IPS-NIHi11 (cell line): Measurements from ENCODE around the gene DPY19L3.
"Not testable (repeated sequence)": the region's sequence is repeated elsewhere in the genome, so short reads cannot be mapped to it uniquely, and the experiment has no call there.

Experiments used
- DNase-seq: peaks from one replicate; pipeline ENCODE4 v3.0.0; 2012; ENCODE audit warnings: mixed read lengths, low spot score

DPY19L3 gene

GRCh38 chr19:32396046-32396652 lies 9.4 kb upstream of the DPY19L3 start:
- DNase-seq: no peak

GRCh38 chr19:32397671-32398101 lies 7.9 kb upstream of the DPY19L3 start:
- DNase-seq: no peak

GRCh38 chr19:32401992-32402391 lies 3.6 kb upstream of the DPY19L3 start:
- DNase-seq: no peak

GRCh38 chr19:32403291-32403995 lies 2.1 kb upstream of the DPY19L3 start:
- DNase-seq: no peak

- DNase-seq: peak; percentile 18
Measured at GRCh38 chr19:32404213-32404932, 1.2 kb upstream of the DPY19L3 start.

- DNase-seq: no peak
Measured at GRCh38 chr19:32404933-32405430, 588 bp upstream of the DPY19L3 start.

GRCh38 chr19:32406161-32407003 lies 812 bp downstream of the DPY19L3 start:
- no peak for DNase-seq

- no peak for DNase-seq
Measured at GRCh38 chr19:32407004-32407992, 1.7 kb downstream of the DPY19L3 start.

- no peak for DNase-seq
Measured at GRCh38 chr19:32415246-32415645, 9.7 kb downstream of the DPY19L3 start.

- DNase-seq: no peak
Measured at GRCh38 chr19:32415669-32416068, 10.1 kb downstream of the DPY19L3 start.

- no peak for DNase-seq
Measured at GRCh38 chr19:32416749-32417456, 11.3 kb downstream of the DPY19L3 start.

GRCh38 chr19:32418155-32418554 lies 12.6 kb downstream of the DPY19L3 start:
- no peak for DNase-seq

GRCh38 chr19:32421589-32422361 lies 16.2 kb downstream of the DPY19L3 start:
- no peak for DNase-seq

GRCh38 chr19:32422435-32422834 lies 16.9 kb downstream of the DPY19L3 start:
- no peak for DNase-seq

- DNase-seq: not testable (repeated sequence)
Measured at GRCh38 chr19:32423944-32424343, 18.4 kb downstream of the DPY19L3 start.

- no peak for DNase-seq
Measured at GRCh38 chr19:32427536-32427935, 22.0 kb downstream of the DPY19L3 start.

GRCh38 chr19:32436692-32437091 lies 31.1 kb downstream of the DPY19L3 start:
- DNase-seq: no peak

- DNase-seq: no peak
Measured at GRCh38 chr19:32437096-32437495, 31.5 kb downstream of the DPY19L3 start.

GRCh38 chr19:32438751-32439150 lies 33.2 kb downstream of the DPY19L3 start:
- DNase-seq: no peak
